Left forelimb (tissue), 1 donor: ENCODE data around the gene WDR64.

Source experiments
- DNase-seq: peaks from one replicate; pipeline ENCODE4 v3.0.0-alpha.2; 2018; ENCODE audit warnings: low spot score

The WDR64 gene

DNA sequence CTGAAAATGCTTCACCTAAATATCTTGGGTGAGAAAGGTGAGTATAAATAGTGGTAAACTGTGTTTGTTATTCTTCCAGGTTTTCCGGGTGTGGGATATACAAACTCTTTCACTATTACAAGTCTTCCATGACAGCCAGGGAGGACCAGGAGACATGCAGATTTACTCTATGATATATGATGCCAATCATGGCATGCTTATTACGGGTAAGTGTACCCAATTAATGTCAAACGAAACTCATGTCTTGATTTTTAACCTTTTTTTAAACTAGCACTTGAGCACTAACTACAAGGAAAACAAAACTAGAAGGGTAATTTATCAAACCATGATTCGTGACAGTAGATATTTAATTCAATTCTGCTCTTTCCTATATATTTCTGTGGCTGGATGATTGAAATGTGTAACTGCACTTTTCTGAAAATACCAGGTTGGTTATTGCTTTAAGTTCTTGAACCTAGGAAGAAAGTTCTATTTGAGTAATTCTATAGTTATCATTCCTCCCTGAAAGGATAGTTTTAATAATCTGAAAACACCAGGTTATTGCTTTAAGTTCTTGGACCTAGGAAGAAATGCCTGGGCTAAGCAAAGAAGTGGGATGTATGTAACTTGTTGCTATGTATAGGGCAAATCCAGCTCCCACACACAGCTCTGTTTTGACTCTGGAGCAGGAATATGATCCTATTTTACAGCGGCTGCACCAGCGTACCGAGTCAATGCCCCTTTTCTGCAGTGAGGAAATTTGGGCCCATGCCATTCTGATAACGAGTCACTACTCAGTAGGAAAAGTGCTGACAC lies 86.4 kb downstream of the WDR64 start:
- DNase-seq: no peak

DNA sequence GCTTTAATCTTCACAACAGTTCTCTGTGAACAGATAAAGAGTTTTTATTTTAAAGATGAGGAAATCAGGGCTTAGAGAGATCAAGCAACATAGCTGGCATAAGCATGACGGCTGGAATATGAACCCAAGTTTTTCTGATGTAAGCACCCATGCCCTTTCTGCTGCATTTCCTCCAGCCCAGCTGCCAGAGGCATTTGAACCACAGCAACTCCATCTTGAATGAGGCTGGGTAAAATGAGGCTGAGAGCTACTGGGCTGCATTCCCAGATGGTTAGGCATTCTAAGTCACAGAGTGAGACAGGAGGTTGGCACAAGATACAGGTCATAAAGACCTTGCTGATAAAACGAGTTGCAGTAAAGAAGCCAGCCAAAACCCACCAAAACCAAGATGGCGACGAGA lies 90.0 kb downstream of the WDR64 start:
- no peak for DNase-seq

DNA sequence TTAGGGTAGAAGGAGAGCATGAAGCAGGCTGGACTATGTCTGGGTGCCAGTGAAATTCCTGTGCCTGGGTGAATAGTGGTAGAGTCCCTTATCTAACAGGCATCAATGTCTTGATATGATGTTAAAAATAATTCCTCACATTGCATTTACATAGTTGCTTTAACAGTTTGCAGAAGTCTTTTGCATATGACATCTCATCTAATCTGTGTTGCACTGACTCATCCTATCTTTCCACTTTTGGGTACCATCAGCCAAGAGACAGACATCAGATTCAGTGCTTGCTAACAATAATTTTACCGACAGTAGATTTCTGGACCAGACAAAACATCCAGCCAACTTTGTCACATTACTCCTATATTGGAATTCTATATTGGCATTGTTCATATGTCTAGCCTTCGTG lies 92.5 kb downstream of the WDR64 start:
- DNase-seq: no peak

DNA sequence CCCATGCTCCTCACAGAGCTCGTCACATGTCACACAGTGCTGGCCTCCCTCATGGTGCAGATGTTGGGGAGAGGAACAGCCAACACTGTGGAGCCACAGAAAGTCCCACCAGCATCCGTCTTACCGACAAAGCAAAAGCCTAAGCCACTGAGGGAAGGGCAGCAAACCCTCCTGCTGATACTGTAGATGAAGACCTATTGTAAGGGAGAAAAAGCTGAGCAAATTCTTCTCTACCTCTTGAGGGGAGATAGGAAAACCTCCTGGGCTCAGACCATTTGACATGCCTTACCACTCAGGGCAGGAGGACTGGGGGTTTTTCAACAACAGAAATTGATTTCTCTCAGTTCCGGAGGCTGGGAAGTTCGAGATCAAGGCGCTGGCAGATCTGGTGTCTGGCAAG lies 95.9 kb downstream of the WDR64 start:
- DNase-seq: no peak

DNA sequence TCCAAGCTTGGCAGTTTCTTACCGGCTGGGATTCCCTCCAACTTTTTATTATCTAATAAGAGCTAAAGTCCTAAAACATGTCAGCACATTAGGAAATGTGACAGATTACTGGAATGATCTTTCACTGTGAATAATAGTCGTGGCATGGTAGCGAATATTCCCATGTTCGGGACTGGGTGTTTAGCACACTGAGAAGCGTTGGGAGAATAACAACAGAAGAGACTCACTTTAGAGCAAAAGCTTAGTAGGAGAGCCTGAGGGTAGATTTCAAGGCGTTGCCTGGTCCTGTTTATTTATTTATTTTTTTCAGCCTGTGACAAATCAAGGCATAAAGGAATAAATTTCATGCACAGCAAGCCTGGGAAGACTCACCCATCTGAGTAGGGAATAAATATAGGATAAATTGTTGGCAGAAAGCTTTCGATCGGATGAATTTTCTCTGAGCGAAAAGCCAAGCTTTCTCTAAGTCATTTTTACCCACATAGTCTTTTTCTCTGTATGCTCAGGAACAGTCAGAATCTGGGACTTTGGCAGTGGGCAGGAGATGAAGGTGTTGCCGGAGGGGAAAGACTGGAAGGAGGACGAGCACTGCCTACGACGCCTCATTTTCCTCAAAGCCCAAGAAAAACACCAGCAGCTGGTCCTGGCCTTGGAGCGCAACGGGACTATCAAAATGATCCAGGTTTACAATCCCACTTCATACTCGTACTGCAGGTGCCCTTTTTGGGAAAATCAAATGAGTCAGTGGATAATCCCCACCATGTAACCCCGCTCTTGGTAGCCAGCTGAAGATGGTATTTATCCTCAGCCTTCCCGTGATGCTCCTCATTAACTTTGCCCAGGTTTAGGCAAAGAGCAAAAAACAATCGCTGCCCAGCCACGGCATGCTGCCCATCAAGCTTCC lies 97.2 kb downstream of the WDR64 start:
- DNase-seq: no peak

DNA sequence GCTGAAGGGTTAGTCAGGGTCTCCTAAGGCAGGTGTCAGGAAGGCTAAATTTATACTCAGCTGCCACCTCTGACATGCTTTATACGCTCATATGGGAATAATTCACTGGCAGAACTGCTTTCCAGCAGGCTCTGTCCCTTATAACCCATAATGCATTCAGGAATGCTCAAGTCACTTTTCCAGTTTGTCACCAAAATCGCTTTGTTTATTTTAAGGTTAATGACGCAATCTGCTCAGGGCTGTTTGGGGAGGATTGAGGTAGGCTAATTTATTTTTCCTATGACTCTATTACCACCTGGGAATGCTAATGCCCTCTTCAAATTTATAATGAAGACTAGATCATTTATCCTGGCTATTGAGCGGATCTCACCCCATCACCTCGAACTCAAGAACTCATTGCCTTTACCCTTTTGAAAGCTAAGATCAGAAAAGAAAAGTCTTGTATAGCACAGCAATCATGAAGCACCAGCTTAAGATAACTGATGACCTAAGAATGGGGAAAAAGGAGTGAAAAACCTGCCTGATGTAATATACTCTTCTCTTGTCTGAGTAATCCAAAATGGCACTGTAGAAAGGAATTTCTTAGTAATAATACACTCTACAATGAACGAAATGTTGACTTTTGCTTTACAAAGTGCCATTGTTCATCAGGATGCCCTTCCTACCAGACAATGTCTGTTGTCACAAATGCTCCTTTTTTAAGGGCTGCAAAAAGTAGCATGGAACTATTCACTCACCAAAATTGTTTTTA lies 98.0 kb downstream of the WDR64 start:
- DNase-seq: no peak

DNA sequence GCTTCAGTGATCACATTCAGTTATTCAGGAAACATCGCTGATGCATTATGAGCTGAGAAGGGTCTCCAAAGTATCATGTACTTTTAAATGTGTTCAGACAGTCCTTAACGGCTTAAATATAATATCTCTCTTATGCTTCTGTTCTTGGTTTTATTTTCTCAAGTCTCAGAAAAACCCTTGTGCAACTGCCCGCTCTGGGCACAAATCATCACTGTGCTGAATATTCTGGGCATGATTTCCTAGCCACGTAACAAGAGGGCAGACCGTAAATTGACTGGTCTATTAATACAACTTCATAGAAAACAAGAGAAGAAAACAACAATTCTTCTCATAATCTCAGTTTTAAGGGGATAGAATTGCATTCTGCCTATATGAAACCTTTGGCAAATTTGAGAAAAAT lies 99.4 kb downstream of the WDR64 start:
- DNase-seq: no peak

DNA sequence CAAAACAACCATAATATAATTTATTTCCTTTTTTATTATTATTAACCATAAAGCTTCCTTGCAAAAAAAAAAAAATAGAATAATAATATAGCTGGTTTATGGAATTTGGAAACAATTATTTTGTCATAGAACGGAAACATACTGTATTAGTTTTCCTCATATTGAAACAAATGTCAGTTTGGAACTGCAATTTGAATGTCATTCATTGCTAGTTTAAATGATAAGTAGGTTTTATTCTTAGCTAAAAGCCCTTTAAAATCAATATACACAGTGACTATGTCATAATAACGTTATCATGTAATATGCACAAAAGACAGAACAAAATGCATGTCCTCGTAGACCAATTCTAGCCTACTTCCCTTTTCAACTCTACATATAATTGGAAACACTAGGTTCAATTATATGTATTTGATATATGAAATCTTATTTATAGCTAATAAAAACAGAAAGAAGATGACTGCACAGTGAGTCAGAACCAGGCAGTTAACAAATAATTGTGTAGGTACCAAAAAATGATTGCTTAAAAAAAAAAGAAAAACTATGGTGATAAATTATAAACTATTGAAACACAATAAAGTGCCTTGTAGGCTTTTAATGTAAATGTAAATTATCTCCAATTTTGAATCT lies 110.7 kb downstream of the WDR64 start:
- DNase-seq: no peak

DNA sequence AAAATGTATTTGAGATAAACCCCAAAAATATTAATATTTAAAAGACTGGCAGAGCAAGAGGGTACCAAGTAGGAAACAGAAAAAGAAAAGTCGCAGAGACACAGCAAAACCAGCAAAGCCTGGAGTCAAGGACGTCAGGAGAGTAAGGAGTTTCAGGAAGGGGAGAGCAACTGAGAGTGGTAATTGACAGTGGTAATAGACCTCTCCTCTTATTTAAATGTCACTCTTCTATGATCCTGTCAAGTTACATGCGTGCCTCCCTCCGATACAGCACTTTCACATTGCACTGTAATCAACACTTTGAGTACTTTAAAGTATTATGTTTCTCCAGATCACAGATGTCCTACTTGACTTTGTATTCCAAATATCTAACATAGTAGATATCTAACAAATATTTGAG lies 113.3 kb downstream of the WDR64 start:
- no peak for DNase-seq

DNA sequence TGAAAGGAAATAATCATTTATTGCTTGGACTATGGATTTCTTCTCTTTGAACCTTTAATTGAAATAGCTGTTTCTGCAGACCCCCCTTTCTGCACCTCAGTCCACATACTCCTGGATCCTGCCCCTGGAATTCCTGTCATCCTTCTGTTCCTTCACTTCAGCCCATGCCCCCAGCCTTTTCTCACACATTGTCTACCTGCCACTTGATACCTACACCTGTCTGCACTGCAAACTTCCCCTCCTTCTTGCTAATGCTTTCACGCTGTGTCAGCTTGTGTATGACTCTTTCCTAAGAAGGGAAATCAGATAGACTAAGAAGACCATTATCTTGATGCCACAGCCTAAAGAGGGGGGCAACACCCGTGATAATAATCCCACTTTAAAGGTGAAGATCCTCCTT lies 115.7 kb downstream of the WDR64 start:
- DNase-seq: no peak

DNA sequence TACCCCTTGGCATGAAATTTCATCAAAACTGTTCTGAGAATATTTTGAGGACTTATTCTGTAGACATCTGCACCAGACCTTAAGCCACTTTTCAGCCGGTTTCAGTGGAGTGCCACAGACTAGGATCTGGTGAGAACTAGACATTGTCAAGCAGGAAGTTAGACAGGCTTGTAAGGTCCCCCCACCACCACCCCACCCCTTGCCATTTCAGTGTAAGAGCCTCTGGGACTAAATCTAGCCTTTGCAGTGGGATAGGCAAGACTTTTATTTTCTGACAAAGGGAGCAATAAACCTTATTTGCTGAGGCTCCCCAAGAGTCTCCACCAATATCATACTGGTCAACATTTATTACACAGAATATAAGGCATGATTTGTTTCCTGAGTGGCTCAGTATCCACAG lies 118.0 kb downstream of the WDR64 start:
- no peak for DNase-seq

DNA sequence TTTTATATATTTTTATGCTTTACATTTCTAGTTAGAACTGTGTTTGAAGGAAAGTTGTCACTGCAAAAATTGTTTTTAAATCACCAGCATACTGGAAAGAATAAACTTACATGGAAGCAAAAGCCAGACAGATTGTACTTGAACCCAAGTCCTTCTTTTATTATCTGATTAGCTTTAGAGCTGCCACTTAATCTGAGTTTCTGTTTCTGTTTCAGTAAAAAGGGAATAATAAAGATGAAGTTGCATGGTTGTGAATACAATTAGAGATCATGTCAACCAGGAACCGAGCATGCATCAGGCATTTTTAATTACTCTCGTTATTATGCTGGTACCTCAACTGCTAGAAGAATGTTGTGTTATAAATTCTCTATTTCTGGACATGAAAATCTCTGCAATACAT lies 119.0 kb downstream of the WDR64 start:
- DNase-seq: no peak

DNA sequence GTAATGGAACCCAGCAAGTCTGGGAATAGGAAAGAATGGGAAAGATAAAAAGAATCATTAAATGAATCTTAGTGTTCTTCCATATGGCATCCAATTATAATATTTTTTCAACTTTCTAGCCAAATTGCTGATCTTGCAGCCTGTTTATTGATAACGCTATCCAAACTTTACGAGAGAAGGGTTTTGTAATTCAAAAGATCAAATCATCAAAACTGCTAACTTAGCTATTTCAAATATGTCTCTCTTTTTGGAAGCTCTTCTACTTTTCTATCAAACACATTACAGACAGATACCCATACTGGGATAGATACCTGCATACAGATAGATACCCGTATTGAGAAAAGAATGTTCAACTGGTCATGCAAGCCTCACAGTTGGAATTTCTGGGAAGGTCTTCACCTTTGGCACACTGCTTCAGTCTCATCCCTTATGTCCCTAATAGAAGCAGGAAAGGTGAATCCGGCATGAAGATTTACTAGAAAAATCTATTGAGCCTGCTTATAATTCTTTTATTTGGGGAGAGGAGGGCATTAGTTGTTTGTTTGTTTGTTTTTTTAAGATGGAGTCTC lies 120.9 kb downstream of the WDR64 start:
- DNase-seq: no peak

DNA sequence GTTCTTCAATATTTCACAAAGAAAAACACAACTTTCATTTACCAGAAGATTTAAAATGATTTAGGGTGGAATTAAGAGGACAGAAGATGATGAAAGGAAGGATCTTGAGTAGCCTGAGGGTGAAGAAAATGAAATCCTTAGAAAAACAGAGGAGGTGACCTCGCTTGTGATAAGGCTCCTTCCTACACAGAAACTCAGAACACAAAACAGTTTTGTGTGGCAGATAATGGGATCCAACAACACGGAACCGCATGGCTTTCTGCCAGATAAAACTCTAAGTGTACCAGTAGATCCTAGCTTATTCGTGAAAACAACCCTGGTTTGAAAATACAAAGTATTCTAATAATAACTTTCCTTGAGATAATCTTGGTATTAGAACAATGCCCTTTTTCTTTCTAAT lies 121.9 kb downstream of the WDR64 start:
- DNase-seq: no peak

DNA sequence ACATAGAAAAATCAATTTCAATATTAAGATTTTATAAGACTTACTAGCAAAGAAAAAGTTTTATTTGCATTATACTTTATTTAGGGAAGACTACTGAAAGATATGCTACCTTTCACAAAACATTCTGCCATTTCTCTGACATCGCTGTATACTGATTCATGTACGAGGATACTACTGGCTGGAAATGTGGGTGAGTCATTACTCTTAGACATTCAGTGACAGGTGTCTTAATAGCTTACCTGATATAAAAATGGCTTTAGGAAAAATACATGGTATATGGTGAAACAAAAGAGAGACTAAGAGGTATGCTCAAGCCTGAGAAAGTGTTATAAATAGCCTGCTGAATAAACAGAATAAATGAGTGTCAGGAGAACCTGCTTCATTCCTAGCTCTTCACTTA lies 122.9 kb downstream of the WDR64 start:
- no peak for DNase-seq

DNA sequence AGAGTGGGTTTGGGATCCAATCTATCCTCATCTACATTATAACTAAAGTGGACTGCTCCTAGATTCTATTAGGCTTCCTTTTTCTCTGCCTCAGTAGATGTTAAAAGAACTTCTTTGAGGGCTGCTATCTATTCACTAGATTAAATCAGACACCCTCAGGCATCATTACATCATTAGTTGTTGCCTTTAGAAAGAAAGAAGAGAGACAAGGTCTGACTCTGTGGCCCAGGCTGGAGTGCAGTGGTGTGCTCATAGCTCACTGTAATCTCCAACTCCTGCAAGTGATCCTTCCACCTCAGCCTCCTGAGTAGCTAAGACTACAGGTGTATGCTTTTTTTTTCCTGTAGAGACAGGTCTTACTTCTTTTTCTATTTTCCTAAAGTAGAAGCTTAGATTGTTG lies 124.8 kb downstream of the WDR64 start:
- DNase-seq: no peak

DNA sequence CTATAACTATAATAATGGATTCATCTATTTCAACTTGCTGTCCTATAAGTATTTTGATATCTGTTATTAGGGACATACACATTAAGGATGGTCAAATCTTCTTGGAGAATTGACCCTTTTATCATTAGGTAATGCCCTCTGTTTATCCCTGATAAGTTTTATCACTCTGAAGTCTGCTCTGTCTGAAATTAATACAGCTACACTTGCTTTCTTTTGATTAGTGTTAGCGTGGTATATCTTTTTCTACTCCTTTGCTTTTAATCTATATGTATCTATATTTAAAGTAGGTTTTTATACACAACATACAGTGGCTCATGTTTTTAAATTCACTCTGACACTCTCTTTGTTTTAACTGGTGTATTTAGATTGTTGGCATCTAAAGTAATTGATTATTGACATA lies 126.0 kb downstream of the WDR64 start:
- no peak for DNase-seq

DNA sequence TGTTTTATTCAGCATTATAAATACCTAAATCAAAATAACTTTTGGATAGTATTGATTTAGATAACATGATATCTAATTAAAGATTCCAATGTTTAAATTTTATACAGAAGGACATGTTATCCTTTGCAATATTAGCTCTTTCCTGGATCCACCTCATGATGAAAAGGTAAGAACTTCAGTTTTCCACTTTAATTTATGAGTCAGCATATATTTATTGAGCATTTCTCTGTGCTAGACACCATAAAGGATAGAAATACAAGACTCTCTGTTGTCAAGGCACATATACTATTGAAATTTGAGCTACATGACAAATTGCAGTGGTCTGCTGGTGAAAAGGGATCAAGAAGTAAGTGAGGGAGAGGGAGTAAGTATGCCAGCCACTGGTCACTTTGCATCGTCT lies 127.8 kb downstream of the WDR64 start:
- no peak for DNase-seq

DNA sequence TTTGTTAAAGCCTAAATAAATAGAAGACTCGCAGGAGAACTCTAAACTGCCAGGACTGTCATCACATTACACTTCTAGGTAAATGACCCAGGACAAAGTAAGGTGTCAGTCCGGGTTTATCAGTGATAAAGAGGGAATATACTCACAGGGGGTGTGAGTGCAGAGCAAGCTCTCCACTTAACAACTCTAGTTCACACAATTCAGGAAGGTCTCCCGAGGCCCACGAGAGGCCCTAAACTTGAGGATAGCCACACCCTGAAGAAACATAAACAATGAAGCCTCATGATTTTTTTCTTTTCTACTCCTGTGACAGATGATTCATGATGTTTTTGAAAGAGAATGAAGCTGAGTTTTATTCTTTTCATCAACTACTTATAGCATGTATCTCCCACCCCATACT lies 130.3 kb downstream of the WDR64 start:
- DNase-seq: no peak

DNA sequence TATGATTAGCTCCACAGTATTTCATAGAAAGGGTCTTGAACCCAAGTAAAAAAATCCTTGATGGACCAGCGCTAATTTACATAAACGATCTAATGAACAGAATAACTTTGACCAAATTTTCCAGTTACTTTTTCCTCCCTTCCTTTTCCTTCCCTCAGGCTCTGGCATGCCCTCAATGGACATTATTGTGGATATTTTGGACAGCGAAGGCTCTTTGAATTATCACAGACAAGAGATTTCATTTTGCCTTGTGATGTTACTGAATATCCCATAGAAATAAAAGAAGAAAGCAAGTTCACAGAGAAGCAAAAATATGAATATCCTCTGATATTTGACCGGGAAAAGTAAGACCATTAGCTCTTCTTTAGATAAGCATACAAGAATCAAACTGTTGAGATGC lies 135.6 kb downstream of the WDR64 start:
- no peak for DNase-seq

DNA sequence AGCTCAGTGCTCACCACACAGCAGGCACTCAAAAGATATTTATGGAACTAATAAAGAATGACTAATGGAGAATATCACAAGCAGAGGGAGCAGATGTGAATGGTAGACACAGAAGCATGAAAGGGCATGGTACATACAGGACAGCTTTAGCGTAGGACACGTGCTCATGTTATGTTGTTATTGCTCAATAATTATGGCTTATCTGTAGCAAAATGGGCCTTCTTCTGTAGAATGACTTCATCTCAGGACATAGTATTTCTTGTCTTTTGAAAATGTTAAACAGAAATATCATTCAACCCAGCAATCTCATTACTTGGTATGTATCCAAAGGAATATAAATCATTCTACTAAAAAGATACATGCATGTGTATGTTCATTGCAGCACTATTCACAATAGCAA lies 137.0 kb downstream of the WDR64 start:
- DNase-seq: no peak

DNA sequence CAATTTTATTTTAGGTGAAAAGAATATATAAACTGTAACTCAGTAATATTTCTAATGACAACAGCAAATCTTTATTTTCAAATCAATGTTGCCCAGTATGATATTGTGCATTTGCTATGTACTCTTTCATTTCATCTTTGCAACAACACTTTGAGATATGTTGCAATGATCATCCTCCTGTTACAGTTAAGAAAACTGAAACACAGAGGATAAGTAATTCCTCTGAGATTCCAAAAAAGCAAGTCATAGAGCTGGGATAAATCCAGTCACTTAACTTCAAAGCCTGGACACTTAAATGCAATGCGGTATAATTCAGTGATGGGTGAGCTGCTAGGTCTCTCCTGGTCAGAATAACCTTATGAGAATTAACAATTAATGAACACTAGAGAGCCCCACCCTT lies 147.3 kb downstream of the WDR64 start:
- no peak for DNase-seq
